Tibial nerve (tissue), 4 donors: ENCODE data around the gene PTPA. TPM values are rescaled to one million over a fixed set of nuclear protein-coding genes. Genes with fewer than 3 reads are reported as not detected.

ENCODE experiments used
- DNase-seq, 2 donors: peaks; one replicate each; pipeline ENCODE4 v3.0.0-alpha.2; 2019; ENCODE audit warnings: low spot score in 2 of 2
- H3K27ac ChIP-seq, 4 donors: fragments of 200-600 bp; sonication (generic) in 3 of 4; one replicate each; pipeline ENCODE4 v1.5.1; 2017 to 2019; ENCODE audit warnings: mild to moderate bottlenecking in 1 of 4
- H3K27me3 ChIP-seq, 2 donors: fragments of 200-600 bp; sonication (generic) in 1 of 2; one replicate each; pipeline versions ENCODE4 v1.5.1 to v1.6.0; 2017 to 2019
- H3K36me3 ChIP-seq, 3 donors: fragments of 200-600 bp; sonication (generic); one replicate each; pipeline ENCODE4 v1.5.1; 2018 to 2019
- H3K4me1 ChIP-seq, 4 donors: fragments of 200-600 bp; sonication (generic) in 3 of 4; one replicate each; pipeline ENCODE4 v1.5.1; 2017 to 2019
- H3K4me3 ChIP-seq, 4 donors: fragments of 200-600 bp; sonication (generic) in 3 of 4; one replicate each; pipeline ENCODE4 v1.5.1; 2017 to 2019; ENCODE audit warnings: mild to moderate bottlenecking in 1 of 4, moderate library complexity in 1 of 4
- H3K9me3 ChIP-seq, 4 donors: fragments of 200-600 bp; sonication (generic) in 3 of 4; one replicate each; pipeline ENCODE4 v1.5.1; 2017 to 2019
- CTCF ChIP-seq, 5 experiments: fragments of 200-600 bp in 3 of 5; fragments of 450-650 bp in 2 of 5; sonication (generic) in 3 of 5; IDR thresholded peaks; one replicate each; pipeline ENCODE4 v1.5.1; 2016 to 2019; ENCODE audit warnings: antibody characterized with exemption in 5 of 5, mild to moderate bottlenecking in 3 of 5, moderate library complexity in 2 of 5
- EP300 ChIP-seq, 2 donors: sonication (generic); formaldehyde crosslinking; IDR thresholded peaks; one replicate each; pipeline ENCODE4 v1.6.1; 2017; ENCODE audit warnings: antibody characterized with exemption in 2 of 2, mild to moderate bottlenecking in 1 of 2
- POLR2A ChIP-seq, 2 donors: fragments of 450-650 bp; IDR thresholded peaks; one replicate each; pipeline ENCODE4 v1.6.1; 2017; ENCODE audit warnings: antibody characterized with exemption in 2 of 2, mild to moderate bottlenecking in 2 of 2, moderate library complexity in 2 of 2
- WGBS, 2 donors: methylation state at CpG; one replicate each; pipeline ENCODE4 v1.1.5; 2018; 5-methylcytosine and 5-hydroxymethylcytosine counted together
- total RNA-seq, 4 donors: library from RNA; depleted of rRNA; stranded (reverse); fragments of >200 nt; gene quantifications; one replicate each; pipeline ENCODE4 v1.1.0, GENCODE V29; 2016

Gene PTPA
- total RNA-seq, 4 donors from 2014 or later: 38.0 to 50.1 (median 44.0) TPM

- H3K27me3 ChIP-seq: no peaks in the 10 kb centered on the region
- H3K4me3 ChIP-seq: no peak overlapping the region
- TF ChIP-seq CTCF (IDR thresholded peaks at IDR 0.05) (no peak), EP300 (IDR thresholded peaks at IDR 0.05) (no peak), POLR2A (IDR thresholded peaks at IDR 0.05) (no peak)
- 52 to 62% methylated on average over 6 of the region's 6 CpGs for WGBS, 2 donors
- no peak overlapping the region for H3K27ac ChIP-seq
- DNase-seq: no peak
- H3K4me1 ChIP-seq: peaks cover 0 to 15% (median under 1%) of the 10 kb centered on the region in 4 donors
- H3K36me3 ChIP-seq: no peaks in the 10 kb centered on the region
- H3K9me3 ChIP-seq: peaks cover 0 to 4% (median 0%) of the 10 kb centered on the region in 4 donors
These were observed 72.4 kb downstream of the PTPA start for GRCh38 chr9:129183495-129184218.

GRCh38 chr9:129184219-129184524, 73.0 kb downstream of the PTPA start:
- 74 to 77% methylated on average over 7 of the region's 7 CpGs for WGBS, 2 donors
- no peak for DNase-seq
- H3K27ac ChIP-seq: no peak overlapping the region
- H3K27me3 ChIP-seq: no peaks in the 10 kb centered on the region
- H3K4me1 ChIP-seq: peaks cover 0 to 10% (median 0%) of the 10 kb centered on the region in 4 donors
- TF ChIP-seq POLR2A (IDR thresholded peaks at IDR 0.05) (no peak), EP300 (IDR thresholded peaks at IDR 0.05) (no peak), CTCF (IDR thresholded peaks at IDR 0.05) (no peak)
- no peak overlapping the region for H3K4me3 ChIP-seq
- no peaks in the 10 kb centered on the region for H3K36me3 ChIP-seq
- peaks cover 0 to 4% (median 0%) of the 10 kb centered on the region in 4 donors for H3K9me3 ChIP-seq

GRCh38 chr9:129184596-129185122, 73.4 kb downstream of the PTPA start:
- Histone ChIP-seq H3K4me3 (no peak overlapping the region), H3K4me1 (peaks cover 0 to 9% (median 0%) of the 10 kb centered on the region in 4 donors), H3K36me3 (no peaks in the 10 kb centered on the region), H3K27me3 (no peaks in the 10 kb centered on the region), H3K27ac (no peak overlapping the region), H3K9me3 (peaks cover 0 to 4% (median 0%) of the 10 kb centered on the region in 4 donors)
- TF ChIP-seq POLR2A (IDR thresholded peaks at IDR 0.05) (no peak), CTCF (IDR thresholded peaks at IDR 0.05) (no peak), EP300 (IDR thresholded peaks at IDR 0.05) (no peak)
- WGBS, 2 donors: 27 to 43% methylated on average over 9 of the region's 9 CpGs
- DNase-seq: no peak

- Histone ChIP-seq H3K9me3 (peaks cover 0 to 4% (median 0%) of the 10 kb centered on the region in 4 donors), H3K27ac (no peak overlapping the region), H3K27me3 (no peaks in the 10 kb centered on the region), H3K36me3 (no peaks in the 10 kb centered on the region), H3K4me1 (peaks cover 0 to 9% (median 0%) of the 10 kb centered on the region in 4 donors), H3K4me3 (no peak overlapping the region)
- WGBS, 2 donors: 86 to 92% methylated on average over 6 of the region's 6 CpGs
- TF ChIP-seq POLR2A (IDR thresholded peaks at IDR 0.05) (no peak), EP300 (IDR thresholded peaks at IDR 0.05) (no peak), CTCF (IDR thresholded peaks at IDR 0.05) (no peak)
- DNase-seq: no peak
These were observed 74.2 kb downstream of the PTPA start for GRCh38 chr9:129185402-129185801.

- H3K4me1 ChIP-seq: peaks cover 0 to 9% (median 0%) of the 10 kb centered on the region in 4 donors
- H3K36me3 ChIP-seq: no peaks in the 10 kb centered on the region
- peaks cover 0 to 4% (median 0%) of the 10 kb centered on the region in 4 donors for H3K9me3 ChIP-seq
- TF ChIP-seq POLR2A (IDR thresholded peaks at IDR 0.05): no peak
- no peak for TF ChIP-seq CTCF (IDR thresholded peaks at IDR 0.05)
- no peak for TF ChIP-seq EP300 (IDR thresholded peaks at IDR 0.05)
- WGBS, 2 donors: 79 to 81% methylated on average over 10 of the region's 10 CpGs
- no peak for DNase-seq
- H3K4me3 ChIP-seq: no peak overlapping the region
- no peaks in the 10 kb centered on the region for H3K27me3 ChIP-seq
- no peak overlapping the region for H3K27ac ChIP-seq
These were observed 74.8 kb downstream of the PTPA start for GRCh38 chr9:129185991-129186390.
